Measurements from ENCODE around the gene SEC23B. TPM values are rescaled to one million over a fixed set of nuclear protein-coding genes. Genes with fewer than 3 reads are reported as not detected.

SEC23B gene
- total RNA-seq, 2 donors from 2014 or later: 29.0 to 36.3 TPM

DNA sequence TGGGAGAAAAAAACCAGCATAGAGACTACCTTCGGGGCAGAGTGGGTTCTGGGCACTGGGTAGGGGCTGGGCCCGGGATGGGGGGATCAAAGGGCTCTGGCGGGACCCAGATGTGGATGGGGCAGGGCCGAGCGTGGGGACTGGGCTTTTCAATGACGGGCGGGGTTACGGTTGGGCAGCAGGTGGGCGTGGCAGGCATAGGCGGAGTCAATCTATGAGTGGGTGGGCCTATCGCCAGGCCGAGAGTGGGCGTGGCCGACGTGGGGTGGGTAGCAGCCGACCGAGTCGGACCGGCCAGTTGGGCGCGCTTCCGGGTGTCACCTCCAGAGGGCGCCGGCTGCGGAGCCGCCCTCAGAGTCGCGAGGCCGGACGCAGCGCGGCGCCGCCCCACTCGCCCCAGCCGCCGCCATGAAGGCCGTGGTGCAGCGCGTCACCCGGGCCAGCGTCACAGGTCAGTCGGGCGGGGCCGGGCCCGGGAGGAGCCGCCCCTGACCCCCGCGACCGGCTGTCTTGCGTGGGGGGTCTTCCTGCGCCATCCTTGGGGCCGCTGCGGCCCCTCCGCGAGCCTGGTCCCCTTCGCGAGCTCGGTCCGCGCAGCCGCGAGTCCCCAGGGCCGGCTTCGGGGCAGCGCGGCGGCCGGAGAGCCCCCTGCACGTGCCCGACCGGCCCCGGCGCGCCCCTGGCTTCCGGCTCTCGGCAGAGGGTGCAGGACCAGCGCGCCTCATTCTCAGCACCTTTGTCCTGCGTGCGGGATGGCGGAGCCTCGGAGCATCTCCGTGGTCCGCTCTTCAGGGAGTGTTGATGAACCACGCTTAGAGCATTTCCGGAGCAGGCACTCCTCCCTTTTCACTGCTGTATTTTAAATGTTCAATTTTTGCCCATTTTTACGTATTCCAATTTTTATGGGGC lies 80.2 kb downstream of the SEC23B start, which contains the start of gene DTD1:
Gene DTD1 (plus strand): TSS at position 390 of the 909 bp plus-strand sequence. CDS start 19 bp downstream, at position 409.
- Histone ChIP-seq H3K4me1 (peaks cover 11% of the 10 kb centered on the region), H3K27ac (peak within 1 kb of the TSS in 3 of 4 donors; percentile 65 to 78 (median 73)), H3K27me3 (no peaks in the 10 kb centered on the region), H3K9me3 (no peaks in the 10 kb centered on the region), H3K4me3 (peak within 1 kb of the TSS; percentile 79 to 81), H3K36me3 (replicated peaks in 1 of 2; ENCODE audit: insufficient read depth in 1 of 2, low read depth in 2 of 2) (no peaks in the 10 kb centered on the region)
- WGBS, 2 donors: 1% methylated on average over 13 to 84 of the region's 88 CpGs
- ATAC-seq (peak; percentile 95), DNase-seq (peak; percentile 93 to 98 (median 94))
- intact Hi-C loops (cut with DNase I): no loop called here
- TF ChIP-seq, protein P1, sequence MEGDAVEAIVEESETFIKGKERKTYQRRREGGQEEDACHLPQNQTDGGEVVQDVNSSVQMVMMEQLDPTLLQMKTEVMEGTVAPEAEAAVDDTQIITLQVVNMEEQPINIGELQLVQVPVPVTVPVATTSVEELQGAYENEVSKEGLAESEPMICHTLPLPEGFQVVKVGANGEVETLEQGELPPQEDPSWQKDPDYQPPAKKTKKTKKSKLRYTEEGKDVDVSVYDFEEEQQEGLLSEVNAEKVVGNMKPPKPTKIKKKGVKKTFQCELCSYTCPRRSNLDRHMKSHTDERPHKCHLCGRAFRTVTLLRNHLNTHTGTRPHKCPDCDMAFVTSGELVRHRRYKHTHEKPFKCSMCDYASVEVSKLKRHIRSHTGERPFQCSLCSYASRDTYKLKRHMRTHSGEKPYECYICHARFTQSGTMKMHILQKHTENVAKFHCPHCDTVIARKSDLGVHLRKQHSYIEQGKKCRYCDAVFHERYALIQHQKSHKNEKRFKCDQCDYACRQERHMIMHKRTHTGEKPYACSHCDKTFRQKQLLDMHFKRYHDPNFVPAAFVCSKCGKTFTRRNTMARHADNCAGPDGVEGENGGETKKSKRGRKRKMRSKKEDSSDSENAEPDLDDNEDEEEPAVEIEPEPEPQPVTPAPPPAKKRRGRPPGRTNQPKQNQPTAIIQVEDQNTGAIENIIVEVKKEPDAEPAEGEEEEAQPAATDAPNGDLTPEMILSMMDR (IDR thresholded peaks at IDR 0.05): peak; percentile 47 to 74 (median 65)
- TF ChIP-seq POLR2A (IDR thresholded peaks at IDR 0.05): peak; percentile 29 to 36 (median 34)

DNA sequence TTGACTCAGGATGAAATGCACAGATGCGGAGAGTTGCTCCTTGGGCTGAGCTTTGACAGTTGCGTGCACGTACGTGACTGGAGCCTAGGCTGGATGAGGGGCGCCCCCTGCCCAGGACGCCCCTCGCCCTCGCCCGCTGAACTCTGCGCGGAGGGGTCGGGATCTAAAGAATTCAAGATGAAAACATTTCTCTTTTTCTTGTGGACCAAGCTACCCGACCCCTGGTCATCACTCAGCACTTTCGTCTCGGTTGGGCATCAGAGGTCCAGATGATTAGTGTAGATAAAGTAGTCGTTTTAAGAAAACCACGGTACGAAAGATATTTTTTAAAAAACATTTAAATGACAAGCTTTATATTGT lies 80.8 kb downstream of the SEC23B start:
- H3K4me1 ChIP-seq: peaks cover 11% of the 10 kb centered on the region
- no peak for TF ChIP-seq POLR2A (IDR thresholded peaks at IDR 0.05)
- TF ChIP-seq, protein P1 (IDR thresholded peaks at IDR 0.05): no peak
- H3K27ac ChIP-seq: peak overlapping the region in 3 of 4 donors; percentile 65 to 78 (median 73)
- H3K27me3 ChIP-seq: no peaks in the 10 kb centered on the region
- DNase-seq (no peak), ATAC-seq (no peak)
- H3K4me3 ChIP-seq: peak overlapping the region; percentile 79 to 81
- 2 to 6% methylated on average over 18 of the region's 18 CpGs for WGBS, 2 donors
- H3K36me3 ChIP-seq (replicated peaks in 1 of 2; ENCODE audit: insufficient read depth in 1 of 2, low read depth in 2 of 2): no peaks in the 10 kb centered on the region
- no peaks in the 10 kb centered on the region for H3K9me3 ChIP-seq
- intact Hi-C loops (cut with DNase I): no loop called here

DNA sequence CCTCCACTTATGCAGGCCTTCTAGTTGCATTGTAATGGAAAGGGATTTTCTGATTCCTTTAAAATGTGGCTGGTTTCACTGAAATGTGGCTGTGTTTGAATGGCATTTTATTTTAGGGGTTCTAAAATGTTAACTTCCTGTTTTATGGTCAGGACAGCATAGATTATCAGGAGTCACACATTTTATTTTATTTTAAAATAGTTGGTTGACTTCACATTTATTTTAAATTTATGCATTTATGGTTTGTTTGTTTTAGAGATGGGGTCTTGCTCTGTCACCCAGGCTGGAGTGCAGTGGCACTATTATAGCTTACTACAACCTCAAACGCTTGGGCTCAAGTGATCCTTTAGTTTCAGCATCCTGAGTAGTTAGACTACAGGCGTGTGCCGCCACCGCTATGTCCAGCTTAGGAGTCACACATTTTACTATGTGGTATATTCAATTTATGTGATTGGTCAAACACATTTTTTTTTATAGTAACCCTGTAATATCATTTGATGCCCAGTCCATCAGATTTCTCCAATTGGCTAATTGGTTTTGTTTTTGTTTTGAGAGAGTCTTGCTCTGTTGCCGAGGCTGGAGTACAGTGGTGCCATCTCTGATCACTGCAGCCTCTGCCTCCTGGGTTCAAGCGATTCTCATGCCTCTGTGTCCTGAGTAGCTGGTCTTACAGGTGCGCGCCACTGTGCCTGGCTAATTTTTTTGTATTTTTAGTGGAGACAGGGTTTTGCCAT lies 82.4 kb downstream of the SEC23B start:
- DNase-seq (no peak), ATAC-seq (no peak)
- no peaks in the 10 kb centered on the region for H3K27me3 ChIP-seq
- TF ChIP-seq POLR2A (IDR thresholded peaks at IDR 0.05): no peak
- TF ChIP-seq, protein P1 (IDR thresholded peaks at IDR 0.05): no peak
- no peak overlapping the region for H3K27ac ChIP-seq
- H3K4me1 ChIP-seq: peaks cover 11% of the 10 kb centered on the region
- H3K36me3 ChIP-seq (replicated peaks in 1 of 2; ENCODE audit: insufficient read depth in 1 of 2, low read depth in 2 of 2): no peaks in the 10 kb centered on the region
- H3K9me3 ChIP-seq: no peaks in the 10 kb centered on the region
- H3K4me3 ChIP-seq: no peak overlapping the region
- WGBS, 2 donors: 81 to 92% methylated on average over 8 of the region's 8 CpGs
- intact Hi-C loops (cut with DNase I): no loop called here

DNA sequence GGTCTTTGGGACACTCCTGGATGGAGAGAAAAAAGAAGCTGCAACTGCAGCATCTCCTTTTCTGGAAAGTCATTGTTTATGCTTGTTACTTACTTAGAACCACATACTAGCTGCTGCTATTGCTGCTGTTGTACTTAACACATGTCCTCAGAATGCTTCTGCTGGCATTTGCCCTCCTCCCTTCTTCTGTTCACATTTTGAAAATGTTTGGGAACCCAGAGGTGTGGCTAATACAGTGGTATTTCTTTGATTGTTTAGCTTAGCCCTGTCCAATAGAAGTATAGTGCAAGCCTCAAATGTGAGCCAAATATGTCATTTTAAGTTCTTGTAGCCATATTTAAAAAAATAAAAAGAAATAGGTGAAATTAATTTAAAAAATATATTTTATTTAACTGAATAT lies 88.5 kb downstream of the SEC23B start:
- DNase-seq (no peak), ATAC-seq (no peak)
- Histone ChIP-seq H3K9me3 (no peaks in the 10 kb centered on the region), H3K27ac (no peak overlapping the region), H3K36me3 (replicated peaks in 1 of 2; ENCODE audit: insufficient read depth in 1 of 2, low read depth in 2 of 2) (peaks cover 0 to 1% of the 10 kb centered on the region in 2 donors), H3K4me1 (no peaks in the 10 kb centered on the region), H3K4me3 (no peak overlapping the region), H3K27me3 (no peaks in the 10 kb centered on the region)
- no peak for TF ChIP-seq POLR2A (IDR thresholded peaks at IDR 0.05)
- TF ChIP-seq, protein P1 (IDR thresholded peaks at IDR 0.05): no peak
- intact Hi-C loops (cut with DNase I): no loop called here

Measured in body of pancreas (tissue), 4 donors.